H9 (cell line): ENCODE measurements around the gene ATG9B. TPM values are rescaled to one million over a fixed set of nuclear protein-coding genes. Genes with fewer than 3 reads are reported as not detected.

Experiments
- DNase-seq: peaks from one replicate; pipeline ENCODE4 v3.0.0-alpha.2; 2017
- H2AFZ ChIP-seq: one replicate; pipeline ENCODE4 v1.6.1; 2013; ENCODE audit warnings: mild to moderate bottlenecking, low read length, control low read depth, moderate library complexity
- H2AK5ac ChIP-seq: 2 replicates; pipeline ENCODE4 v1.6.1; 2013; ENCODE audit warnings: low read length, control low read depth, mixed read lengths; ENCODE audit not compliant: insufficient read length
- H2BK120ac ChIP-seq: one replicate; pipeline ENCODE4 v1.6.1; 2013; ENCODE audit warnings: low read depth, mild to moderate bottlenecking, low read length, control low read depth, inconsistent platforms; ENCODE audit not compliant: poor library complexity, severe bottlenecking
- H2BK12ac ChIP-seq: 2 replicates; pipeline ENCODE4 v1.6.1; 2013; ENCODE audit warnings: low read length, control low read depth, mixed read lengths, low read depth; ENCODE audit not compliant: insufficient read length
- H2BK15ac ChIP-seq: 2 replicates; pipeline ENCODE4 v1.6.1; 2013; ENCODE audit warnings: low read depth, low read length, control low read depth
- H2BK20ac ChIP-seq: one replicate; pipeline ENCODE4 v1.6.1; 2013; ENCODE audit warnings: low read depth, mild to moderate bottlenecking, low read length, control low read depth, inconsistent platforms; ENCODE audit not compliant: poor library complexity, severe bottlenecking
- H2BK5ac ChIP-seq: 2 replicates; pipeline ENCODE4 v1.6.1; 2013; ENCODE audit warnings: low read length, control low read depth, mixed read lengths; ENCODE audit not compliant: insufficient read length
- H3K14ac ChIP-seq: 2 replicates; pipeline ENCODE4 v1.6.1; 2013; ENCODE audit warnings: low read length, control low read depth; ENCODE audit not compliant: insufficient read depth
- H3K18ac ChIP-seq: 2 replicates; pipeline ENCODE4 v1.6.1; 2013; ENCODE audit warnings: low read depth, mild to moderate bottlenecking, mixed read lengths, low read length, control low read depth; ENCODE audit not compliant: insufficient read length
- H3K23ac ChIP-seq: 2 replicates; pipeline ENCODE4 v1.6.1; 2013; ENCODE audit warnings: low read length, control low read depth, mixed read lengths, low read depth; ENCODE audit not compliant: insufficient read length
- H3K23me2 ChIP-seq: 2 replicates; pipeline ENCODE4 v1.6.1; 2013; ENCODE audit warnings: low read depth, mild to moderate bottlenecking, mixed read lengths, low read length, control low read depth; ENCODE audit not compliant: insufficient read length, poor library complexity, severe bottlenecking
- H3K27ac ChIP-seq: 2 replicates; pipeline ENCODE4 v1.5.1; 2013; ENCODE audit warnings: low read length, control low read depth, mixed read lengths, low read depth; ENCODE audit not compliant: insufficient read length
- H3K27me3 ChIP-seq: 2 replicates; pipeline ENCODE4 v1.6.1; 2013; ENCODE audit warnings: low read length, control low read depth, inconsistent platforms; ENCODE audit not compliant: insufficient read depth
- H3K4ac ChIP-seq: 2 replicates; pipeline ENCODE4 v1.6.1; 2013; ENCODE audit warnings: low read depth, mild to moderate bottlenecking, control low read depth, inconsistent platforms, low read length, moderate library complexity
- H3K4me1 ChIP-seq: 2 replicates; pipeline ENCODE4 v1.6.1; 2013; ENCODE audit warnings: low read length, control low read depth, inconsistent platforms; ENCODE audit not compliant: insufficient read depth
- H3K4me2 ChIP-seq: 2 replicates; pipeline ENCODE4 v1.6.1; 2013; ENCODE audit warnings: low read length, control low read depth, mixed read lengths; ENCODE audit not compliant: insufficient read length, insufficient read depth
- H3K56ac ChIP-seq: 2 replicates; pipeline ENCODE4 v1.6.1; 2013; ENCODE audit warnings: low read depth, mild to moderate bottlenecking, mixed read lengths, low read length, control low read depth; ENCODE audit not compliant: insufficient read length
- H3K79me1 ChIP-seq: 2 replicates; pipeline ENCODE4 v1.6.1; 2013; ENCODE audit warnings: low read depth, mild to moderate bottlenecking, moderate library complexity, low read length, control low read depth, inconsistent platforms; ENCODE audit not compliant: insufficient read depth, poor library complexity, severe bottlenecking
- H3K79me2 ChIP-seq: 2 replicates; pipeline ENCODE4 v1.6.1; 2013; ENCODE audit warnings: low read length, control low read depth, inconsistent platforms; ENCODE audit not compliant: insufficient read depth
- H3K9ac ChIP-seq: 2 replicates; pipeline ENCODE4 v1.6.1; 2013; ENCODE audit warnings: low read length, control low read depth, mixed read lengths; ENCODE audit not compliant: insufficient read length; ENCODE audit errors: extremely low read depth
- H3K9me3 ChIP-seq: one replicate; pipeline ENCODE4 v1.6.1; 2013; ENCODE audit warnings: low read depth, low read length, inconsistent platforms; ENCODE audit not compliant: control insufficient read depth
- H3T11ph ChIP-seq: one replicate; pipeline ENCODE4 v1.6.1; 2013; ENCODE audit warnings: mild to moderate bottlenecking, low read length, control low read depth, inconsistent platforms
- H4K20me1 ChIP-seq: one replicate; pipeline ENCODE4 v1.6.1; 2013; ENCODE audit not compliant: control insufficient read depth, insufficient read length, insufficient read depth
- H4K5ac ChIP-seq: 2 replicates; pipeline ENCODE4 v1.6.1; 2013; ENCODE audit warnings: low read depth, mild to moderate bottlenecking, mixed read lengths, low read length, control low read depth; ENCODE audit not compliant: insufficient read length
- H4K8ac ChIP-seq: replicated peaks from 2 replicates; pipeline ENCODE4 v1.6.1; 2013; ENCODE audit warnings: low read length, control low read depth, mixed read lengths, low read depth; ENCODE audit not compliant: insufficient read length
- H4K91ac ChIP-seq: 2 replicates; pipeline ENCODE4 v1.6.1; 2013; ENCODE audit warnings: low read depth, mild to moderate bottlenecking, moderate library complexity, mixed read lengths, low read length, control low read depth; ENCODE audit not compliant: insufficient read length
- H3K27ac Mint-ChIP-seq, 3 experiments: 2 replicates in 2 of 3; 3 replicates in 1 of 3; pipeline ENCODE4 v1.8.0; 2020 to 2021; ENCODE audit warnings: mixed read lengths in 3 of 3, mild to moderate bottlenecking in 1 of 3, moderate library complexity in 1 of 3
- H3K27me3 Mint-ChIP-seq: 2 replicates; pipeline ENCODE4 v1.8.0; 2021; ENCODE audit warnings: low read depth, mild to moderate bottlenecking, moderate library complexity, mixed read lengths
- H3K36me3 Mint-ChIP-seq, 3 experiments: 2 replicates in 2 of 3; 3 replicates in 1 of 3; pipeline ENCODE4 v1.8.0; 2020 to 2021; ENCODE audit warnings: low read depth in 3 of 3, mixed read lengths in 3 of 3; ENCODE audit not compliant: insufficient read depth in 1 of 3
- H3K4me1 Mint-ChIP-seq, 2 experiments: 2 replicates each; pipeline ENCODE4 v1.8.0; 2020; ENCODE audit warnings: mixed read lengths in 2 of 2
- H3K4me3 Mint-ChIP-seq, 2 experiments: 2 replicates in 1 of 2; 3 replicates in 1 of 2; pipeline ENCODE4 v1.8.0; 2020 to 2021; ENCODE audit warnings: mild to moderate bottlenecking in 2 of 2, mixed read lengths in 2 of 2, moderate library complexity in 1 of 2
- H3K9me3 Mint-ChIP-seq, 2 experiments: 2 replicates in 1 of 2; 3 replicates in 1 of 2; pipeline ENCODE4 v1.8.0; 2020; ENCODE audit warnings: mild to moderate bottlenecking in 2 of 2, mixed read lengths in 2 of 2, moderate library complexity in 1 of 2
- CTCF ChIP-seq: fragments of 200-600 bp; sonication (generic); conservative IDR thresholded peaks from 3 replicates; pipeline ENCODE4 v1.8.0; 2021; ENCODE audit warnings: antibody characterized with exemption, mild to moderate bottlenecking
- WGBS: extraction: QIAGEN DNeasy Blood & Tissue Kit; methylation state at CpG from one replicate; pipeline ENCODE4 v1.1.7; 2013; ENCODE audit warnings: missing lambda C conversion rate, low lambda C conversion rate, mixed read lengths; ENCODE audit not compliant: insufficient read length; ENCODE audit errors: extremely low coverage; 5-methylcytosine and 5-hydroxymethylcytosine counted together
- total RNA-seq: library from RNA; stranded (reverse); gene quantifications from 2 replicates; pipeline ENCODE4 v1.2.1, GENCODE V29; 2021

Gene ATG9B
- total RNA-seq, 1 experiment from 2014 or later: 1.5 TPM

- H3K9me3 ChIP-seq: no peaks in the 10 kb centered on the region
- Mint-ChIP-seq H3K27me3 (peaks cover 59% of the 10 kb centered on the region), H3K36me3 (peaks cover 4 to 6% (median 6%) of the 10 kb centered on the region in 3 experiments; a peak in 6 of 7 replicates), H3K4me1 (peaks cover 27 to 53% of the 10 kb centered on the region in 2 experiments), H3K9me3 (peaks cover 0 to 2% of the 10 kb centered on the region in 2 experiments; a peak in 2 of 5 replicates), H3K27ac (no peak overlapping the region), H3K4me3 (peak overlapping the region; percentile 63 to 74)
- H2BK120ac ChIP-seq: no peak overlapping the region
- H2BK20ac ChIP-seq: no peak overlapping the region
- H3K27me3 ChIP-seq: no peaks in the 10 kb centered on the region; the same call in 1 of the 2 replicates
- H3K56ac ChIP-seq: no peak overlapping the region
- H2BK15ac ChIP-seq: no peak overlapping the region
- no peak overlapping the region for H3K9ac ChIP-seq
- peak overlapping the region; percentile 25 for H3K4me2 ChIP-seq
- peaks cover 7% of the 10 kb centered on the region for H3K23me2 ChIP-seq
- H3K23ac ChIP-seq: no peak overlapping the region
- DNase-seq: peak; percentile 43
- no peaks in the 10 kb centered on the region for H3K79me1 ChIP-seq
- no peak overlapping the region for H2AK5ac ChIP-seq
- no peak overlapping the region for H4K5ac ChIP-seq
- no CpG with 5 or more reads among the region's 26 CpGs for WGBS
- H3K79me2 ChIP-seq: no peaks in the 10 kb centered on the region
- no peak overlapping the region for H4K91ac ChIP-seq
- H3K18ac ChIP-seq: peak overlapping the region; percentile 60
- no peaks in the 10 kb centered on the region for H4K20me1 ChIP-seq
- no peak overlapping the region for H2BK5ac ChIP-seq
- H3K4ac ChIP-seq: no peak overlapping the region
- no peak overlapping the region for H4K8ac ChIP-seq
- peaks cover 4% of the 10 kb centered on the region; the same call in 1 of the 2 replicates for H3K4me1 ChIP-seq
- no peak overlapping the region for H2AFZ ChIP-seq
- peak overlapping the region; percentile 80 for H3K14ac ChIP-seq
- no peak for TF ChIP-seq CTCF
- H2BK12ac ChIP-seq: no peak overlapping the region
- no peak overlapping the region for H3T11ph ChIP-seq
- no peak overlapping the region for H3K27ac ChIP-seq
Measured at GRCh38 chr7:151013356-151013732, 10.9 kb downstream of the ATG9B start.
